ENCODE data around the gene NR4A2.

DNA sequence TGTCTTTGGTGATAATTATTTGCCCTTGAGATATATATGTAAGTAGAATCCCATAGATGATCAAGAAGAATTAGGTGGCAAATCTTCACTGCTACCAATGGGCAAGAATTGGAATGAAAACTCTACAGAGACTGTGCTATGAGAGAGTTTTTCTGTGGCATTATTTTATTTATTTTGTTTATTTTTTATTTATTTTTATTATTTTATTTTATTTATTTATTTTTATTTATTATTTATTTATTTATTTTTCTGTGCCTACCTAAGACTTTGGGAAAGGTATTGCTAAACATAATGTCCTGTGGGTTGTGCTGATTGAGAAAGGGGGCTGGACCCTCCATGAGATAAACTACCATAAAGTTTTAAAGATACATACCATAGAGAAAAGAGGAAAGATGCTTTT lies 16.6 kb upstream of the NR4A2 start:
- TF ChIP-seq, protein P1, sequence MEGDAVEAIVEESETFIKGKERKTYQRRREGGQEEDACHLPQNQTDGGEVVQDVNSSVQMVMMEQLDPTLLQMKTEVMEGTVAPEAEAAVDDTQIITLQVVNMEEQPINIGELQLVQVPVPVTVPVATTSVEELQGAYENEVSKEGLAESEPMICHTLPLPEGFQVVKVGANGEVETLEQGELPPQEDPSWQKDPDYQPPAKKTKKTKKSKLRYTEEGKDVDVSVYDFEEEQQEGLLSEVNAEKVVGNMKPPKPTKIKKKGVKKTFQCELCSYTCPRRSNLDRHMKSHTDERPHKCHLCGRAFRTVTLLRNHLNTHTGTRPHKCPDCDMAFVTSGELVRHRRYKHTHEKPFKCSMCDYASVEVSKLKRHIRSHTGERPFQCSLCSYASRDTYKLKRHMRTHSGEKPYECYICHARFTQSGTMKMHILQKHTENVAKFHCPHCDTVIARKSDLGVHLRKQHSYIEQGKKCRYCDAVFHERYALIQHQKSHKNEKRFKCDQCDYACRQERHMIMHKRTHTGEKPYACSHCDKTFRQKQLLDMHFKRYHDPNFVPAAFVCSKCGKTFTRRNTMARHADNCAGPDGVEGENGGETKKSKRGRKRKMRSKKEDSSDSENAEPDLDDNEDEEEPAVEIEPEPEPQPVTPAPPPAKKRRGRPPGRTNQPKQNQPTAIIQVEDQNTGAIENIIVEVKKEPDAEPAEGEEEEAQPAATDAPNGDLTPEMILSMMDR (IDR thresholded peaks at IDR 0.05) = no peak
- no peak for TF ChIP-seq ZFX (IDR thresholded peaks at IDR 0.05; ENCODE audit: borderline replicate concordance)
